ENCODE data around the gene TMEM9.

The TMEM9 gene

GRCh38 chr1:201136355-201137023 lies 17.8 kb downstream of the TMEM9 start:
- H3K36me3 ChIP-seq (replicated peaks; ENCODE audit: low read depth, low read length): peaks cover 27% of the 10 kb centered on the region
- no peaks in the 10 kb centered on the region for H3K4me1 ChIP-seq (ENCODE audit: low read length)
- H4K20me1 ChIP-seq (ENCODE audit: insufficient read depth, low read length): peaks cover 4% of the 10 kb centered on the region; the same call in 1 of the 2 replicates
- no peak overlapping the region for H3K4me2 ChIP-seq (ENCODE audit: low read length)
- H3K79me2 ChIP-seq (ENCODE audit: low read length): no peaks in the 10 kb centered on the region
- TF ChIP-seq, protein P1, sequence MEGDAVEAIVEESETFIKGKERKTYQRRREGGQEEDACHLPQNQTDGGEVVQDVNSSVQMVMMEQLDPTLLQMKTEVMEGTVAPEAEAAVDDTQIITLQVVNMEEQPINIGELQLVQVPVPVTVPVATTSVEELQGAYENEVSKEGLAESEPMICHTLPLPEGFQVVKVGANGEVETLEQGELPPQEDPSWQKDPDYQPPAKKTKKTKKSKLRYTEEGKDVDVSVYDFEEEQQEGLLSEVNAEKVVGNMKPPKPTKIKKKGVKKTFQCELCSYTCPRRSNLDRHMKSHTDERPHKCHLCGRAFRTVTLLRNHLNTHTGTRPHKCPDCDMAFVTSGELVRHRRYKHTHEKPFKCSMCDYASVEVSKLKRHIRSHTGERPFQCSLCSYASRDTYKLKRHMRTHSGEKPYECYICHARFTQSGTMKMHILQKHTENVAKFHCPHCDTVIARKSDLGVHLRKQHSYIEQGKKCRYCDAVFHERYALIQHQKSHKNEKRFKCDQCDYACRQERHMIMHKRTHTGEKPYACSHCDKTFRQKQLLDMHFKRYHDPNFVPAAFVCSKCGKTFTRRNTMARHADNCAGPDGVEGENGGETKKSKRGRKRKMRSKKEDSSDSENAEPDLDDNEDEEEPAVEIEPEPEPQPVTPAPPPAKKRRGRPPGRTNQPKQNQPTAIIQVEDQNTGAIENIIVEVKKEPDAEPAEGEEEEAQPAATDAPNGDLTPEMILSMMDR (IDR thresholded peaks at IDR 0.05; ENCODE audit: low read depth, low read length): no peak
- TF ChIP-seq EZH2phosphoT487 (IDR thresholded peaks at IDR 0.05; ENCODE audit: low read depth): no peak
- H3K27ac ChIP-seq (ENCODE audit: low read length): no peak overlapping the region
- H3K9me3 ChIP-seq (ENCODE audit: insufficient read depth, low read length): no peaks in the 10 kb centered on the region
- no peak overlapping the region for H3K9ac ChIP-seq (ENCODE audit: low read length)
- no peak overlapping the region for H2AFZ ChIP-seq (ENCODE audit: low read depth, low read length)
- H3K4me3 ChIP-seq (ENCODE audit: low read length): no peak overlapping the region
- H3K27me3 ChIP-seq (ENCODE audit: low read depth, low read length): no peaks in the 10 kb centered on the region

GRCh38 chr1:201134405-201134804 lies 19.9 kb downstream of the TMEM9 start:
- no peaks in the 10 kb centered on the region; the same call in 1 of the 2 replicates for H4K20me1 ChIP-seq (ENCODE audit: insufficient read depth, low read length)
- no peaks in the 10 kb centered on the region for H3K79me2 ChIP-seq (ENCODE audit: low read length)
- no peak overlapping the region for H3K4me2 ChIP-seq (ENCODE audit: low read length)
- H3K36me3 ChIP-seq (replicated peaks; ENCODE audit: low read depth, low read length): peaks cover 12% of the 10 kb centered on the region
- no peak overlapping the region for H3K4me3 ChIP-seq (ENCODE audit: low read length)
- no peaks in the 10 kb centered on the region for H3K9me3 ChIP-seq (ENCODE audit: insufficient read depth, low read length)
- no peaks in the 10 kb centered on the region for H3K4me1 ChIP-seq (ENCODE audit: low read length)
- H2AFZ ChIP-seq (ENCODE audit: low read depth, low read length): no peak overlapping the region
- H3K27me3 ChIP-seq (ENCODE audit: low read depth, low read length): no peaks in the 10 kb centered on the region
- TF ChIP-seq, protein P1 (IDR thresholded peaks at IDR 0.05; ENCODE audit: low read depth, low read length): no peak
- no peak for TF ChIP-seq EZH2phosphoT487 (IDR thresholded peaks at IDR 0.05; ENCODE audit: low read depth)
- no peak overlapping the region for H3K27ac ChIP-seq (ENCODE audit: low read length)
- no peak overlapping the region for H3K9ac ChIP-seq (ENCODE audit: low read length)

- Histone ChIP-seq H3K27ac (ENCODE audit: low read length) (no peak overlapping the region), H3K4me3 (ENCODE audit: low read length) (no peak overlapping the region)
Observed at GRCh38 chr1:201131398-201131797, 22.9 kb downstream of the TMEM9 start.

DNA sequence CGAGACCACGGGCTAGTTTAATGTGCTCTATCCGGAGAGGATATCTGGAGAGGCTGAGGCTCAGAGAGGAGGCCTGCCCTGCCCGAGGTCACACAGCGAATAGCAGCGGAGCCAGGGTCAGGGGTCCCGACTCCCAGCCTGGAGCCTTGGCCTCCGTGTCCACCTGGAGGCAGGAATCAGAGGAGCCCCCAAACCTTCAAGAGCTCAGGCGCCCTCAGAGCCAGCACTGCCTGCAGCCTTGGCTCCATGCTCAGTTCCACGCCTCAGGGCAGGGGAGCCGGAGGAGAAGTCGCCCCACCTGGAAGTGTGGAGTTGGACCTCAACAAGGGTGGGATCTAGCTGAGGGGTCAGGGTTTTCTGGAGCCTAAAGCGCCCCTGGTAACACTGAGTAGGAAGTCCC lies 25.3 kb downstream of the TMEM9 start:
- Histone ChIP-seq H4K20me1 (ENCODE audit: insufficient read depth, low read length) (no peaks in the 10 kb centered on the region), H3K79me2 (ENCODE audit: low read length) (no peaks in the 10 kb centered on the region), H3K9me3 (ENCODE audit: insufficient read depth, low read length) (no peaks in the 10 kb centered on the region), H2AFZ (ENCODE audit: low read depth, low read length) (no peak overlapping the region), H3K27ac (ENCODE audit: low read length) (no peak overlapping the region), H3K9ac (ENCODE audit: low read length) (no peak overlapping the region), H3K36me3 (replicated peaks; ENCODE audit: low read depth, low read length) (no peaks in the 10 kb centered on the region), H3K4me2 (ENCODE audit: low read length) (no peak overlapping the region), H3K4me1 (ENCODE audit: low read length) (no peaks in the 10 kb centered on the region), H3K4me3 (ENCODE audit: low read length) (no peak overlapping the region), H3K27me3 (ENCODE audit: low read depth, low read length) (peaks cover 23% of the 10 kb centered on the region)
- TF ChIP-seq, protein P1 (IDR thresholded peaks at IDR 0.05; ENCODE audit: low read depth, low read length): no peak
- no peak for TF ChIP-seq EZH2phosphoT487 (IDR thresholded peaks at IDR 0.05; ENCODE audit: low read depth)

More at GRCh38 chr1:201131398-201131797, 22.9 kb downstream of the TMEM9 start:
- TF ChIP-seq, protein P1 (IDR thresholded peaks at IDR 0.05; ENCODE audit: low read depth, low read length): no peak
- no peak overlapping the region for H3K4me2 ChIP-seq (ENCODE audit: low read length)
- no peaks in the 10 kb centered on the region for H3K79me2 ChIP-seq (ENCODE audit: low read length)
- no peaks in the 10 kb centered on the region for H4K20me1 ChIP-seq (ENCODE audit: insufficient read depth, low read length)
- H2AFZ ChIP-seq (ENCODE audit: low read depth, low read length): no peak overlapping the region
- H3K9ac ChIP-seq (ENCODE audit: low read length): no peak overlapping the region
- no peaks in the 10 kb centered on the region for H3K4me1 ChIP-seq (ENCODE audit: low read length)
- H3K36me3 ChIP-seq (replicated peaks; ENCODE audit: low read depth, low read length): peaks cover 5% of the 10 kb centered on the region
- no peaks in the 10 kb centered on the region for H3K9me3 ChIP-seq (ENCODE audit: insufficient read depth, low read length)
- H3K27me3 ChIP-seq (ENCODE audit: low read depth, low read length): no peaks in the 10 kb centered on the region
